HG02678 (cell line): Measurements from ENCODE around the gene PRR16.
A peak's percentile ranks its signal among the peaks of the same experiment; 100 is the strongest.
"Not testable (repeated sequence)": the region's sequence is repeated elsewhere in the genome, so short reads cannot be mapped to it uniquely, and the experiment has no call there.

ENCODE experiments used
- ATAC-seq: cut with Tn5 transposase; IDR thresholded peaks from one replicate; pipeline ENCODE4 v1.9.1; 2021; ENCODE audit warnings: mild to moderate bottlenecking, moderate library complexity; ENCODE audit not compliant: unreplicated experiment

Gene PRR16

DNA sequence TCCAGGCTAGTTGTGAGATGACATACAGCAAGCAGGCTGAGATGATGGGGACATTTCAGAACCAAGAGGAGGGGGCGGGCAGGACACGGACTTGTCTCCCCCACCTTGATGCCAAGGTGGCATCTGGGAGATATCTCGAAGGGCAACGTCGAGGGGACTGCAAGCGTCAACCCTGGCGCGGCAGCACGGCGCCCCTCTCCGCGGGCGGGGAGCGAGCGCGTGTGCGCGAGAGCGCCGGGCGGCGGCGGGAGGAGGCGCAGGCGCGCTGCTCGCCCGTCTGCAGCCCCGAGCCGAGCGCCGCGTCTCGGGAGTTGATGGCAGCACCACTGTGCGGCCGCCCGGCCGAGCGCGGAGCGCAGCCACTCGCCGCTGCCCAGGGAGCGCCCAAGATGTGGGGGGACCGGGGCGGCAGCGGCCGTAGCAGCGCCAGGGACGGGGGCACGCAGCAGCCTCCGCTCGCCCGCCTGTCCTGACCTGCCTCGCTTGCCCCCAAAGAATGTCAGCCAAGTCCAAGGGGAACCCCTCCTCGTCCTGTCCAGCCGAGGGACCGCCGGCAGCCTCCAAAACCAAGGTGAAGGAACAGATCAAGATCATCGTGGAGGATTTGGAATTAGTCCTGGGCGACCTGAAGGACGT lies at the start of gene PRR16:
TSS of gene PRR16 (plus strand) at position 310 of the 636 bp plus-strand sequence.
- ATAC-seq = peak; percentile 73

DNA sequence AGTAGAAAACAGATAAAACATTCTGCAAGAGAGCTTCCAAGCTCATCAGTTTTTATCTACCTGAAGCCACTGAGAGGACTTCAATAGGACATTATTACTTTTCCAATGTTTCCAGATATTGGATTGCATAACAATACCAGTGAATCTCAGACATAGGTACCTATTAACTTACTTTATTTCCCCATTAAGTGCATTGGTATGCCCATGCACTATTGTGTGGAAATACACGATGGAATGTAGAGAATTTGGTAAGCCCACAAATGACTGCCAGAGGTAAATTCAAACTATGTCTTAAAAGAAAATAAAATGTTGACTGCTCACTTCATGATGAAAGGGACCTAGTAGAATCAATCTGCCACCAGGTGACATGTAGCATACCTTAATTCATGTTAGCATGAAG lies 48.1 kb upstream of the PRR16 start:
- ATAC-seq = no peak

DNA sequence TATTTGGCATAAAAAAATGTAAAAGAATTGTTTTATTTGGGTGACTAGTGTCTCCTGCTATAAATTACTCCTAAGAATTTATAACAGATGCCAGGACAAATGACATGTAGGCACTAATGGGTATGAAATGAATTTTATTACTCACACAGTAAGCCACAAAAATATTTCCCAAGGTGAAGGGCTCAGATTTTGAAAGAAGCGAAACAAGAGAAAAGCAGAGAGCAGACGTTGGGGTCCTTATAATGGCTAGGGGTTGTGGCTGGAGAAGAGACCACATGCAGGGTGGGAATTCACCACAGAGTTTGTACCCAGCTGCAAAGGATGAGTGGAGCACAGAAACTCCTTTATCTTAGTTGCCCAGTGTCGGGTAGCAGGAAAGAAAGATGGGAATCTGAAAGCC lies 45.0 kb upstream of the PRR16 start:
- no peak for ATAC-seq

DNA sequence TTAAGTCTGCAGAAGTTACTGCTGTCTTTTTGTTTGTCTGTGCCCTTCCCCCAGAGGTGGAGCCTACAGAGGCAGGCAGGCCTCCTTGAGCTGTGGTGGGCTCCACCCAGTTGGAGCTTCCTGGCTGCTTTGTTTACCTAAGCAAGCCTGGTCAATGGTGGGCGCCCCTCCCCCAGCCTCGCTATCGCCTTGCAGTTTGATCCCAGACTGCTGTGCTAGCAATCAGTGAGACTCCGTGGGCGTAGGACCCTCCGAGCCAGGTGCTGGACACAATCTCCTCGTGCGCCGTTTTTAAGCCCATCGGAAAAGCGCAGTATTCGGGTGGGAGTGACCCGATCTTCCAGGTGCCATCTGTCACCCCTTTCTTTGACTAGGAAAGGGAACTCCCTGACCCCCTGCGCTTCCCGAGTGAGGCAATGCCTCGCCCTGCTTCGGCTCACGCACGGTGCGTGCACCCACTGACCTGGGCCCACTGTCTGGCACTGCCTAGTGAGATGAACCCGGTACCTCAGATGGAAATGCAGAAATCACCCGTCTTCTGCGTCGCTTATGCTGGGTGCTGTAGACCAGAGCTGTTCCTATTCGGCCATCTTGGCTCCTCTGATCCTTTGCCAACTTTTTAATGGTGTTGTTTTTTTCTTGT lies 37.3 kb upstream of the PRR16 start:
- ATAC-seq = not testable (repeated sequence)

DNA sequence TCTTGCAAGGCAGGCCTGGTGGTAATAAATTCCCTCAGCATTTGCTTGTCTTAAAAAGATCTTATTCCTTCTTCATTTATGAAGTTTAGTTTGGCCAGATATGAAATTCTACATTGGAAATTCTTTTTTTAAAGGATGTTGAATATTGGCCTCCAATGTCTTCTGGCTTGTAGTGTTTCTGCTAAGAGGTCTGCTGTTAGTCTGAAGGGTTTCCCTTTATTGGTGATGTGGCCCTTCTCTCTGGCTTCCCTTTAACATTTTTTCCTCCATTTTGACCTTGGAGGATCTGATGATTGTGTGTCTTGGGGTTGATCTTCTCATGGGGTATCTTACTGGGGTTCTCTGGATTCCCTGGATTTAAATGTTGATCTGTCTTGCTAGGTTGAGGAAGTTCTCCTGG lies 33.5 kb upstream of the PRR16 start:
- ATAC-seq = no peak

DNA sequence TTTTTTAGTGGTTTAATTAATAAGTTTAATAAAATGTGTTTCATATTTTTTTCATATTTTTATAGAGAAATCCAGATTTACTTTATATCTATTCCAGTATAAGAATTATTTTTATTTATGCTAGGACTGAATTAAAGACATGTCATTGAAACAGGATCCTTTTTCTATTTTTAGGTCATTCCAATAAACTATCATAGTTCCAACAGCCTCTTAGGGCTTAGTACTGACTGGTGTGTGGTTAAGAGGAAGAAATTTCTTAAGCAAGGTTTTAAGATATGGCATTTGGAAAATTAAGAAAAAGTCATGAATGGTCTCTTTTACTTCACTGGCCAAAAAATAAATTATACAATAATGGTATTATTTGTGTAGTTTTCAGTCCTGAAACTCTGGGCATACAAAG lies 31.2 kb upstream of the PRR16 start:
- no peak for ATAC-seq

DNA sequence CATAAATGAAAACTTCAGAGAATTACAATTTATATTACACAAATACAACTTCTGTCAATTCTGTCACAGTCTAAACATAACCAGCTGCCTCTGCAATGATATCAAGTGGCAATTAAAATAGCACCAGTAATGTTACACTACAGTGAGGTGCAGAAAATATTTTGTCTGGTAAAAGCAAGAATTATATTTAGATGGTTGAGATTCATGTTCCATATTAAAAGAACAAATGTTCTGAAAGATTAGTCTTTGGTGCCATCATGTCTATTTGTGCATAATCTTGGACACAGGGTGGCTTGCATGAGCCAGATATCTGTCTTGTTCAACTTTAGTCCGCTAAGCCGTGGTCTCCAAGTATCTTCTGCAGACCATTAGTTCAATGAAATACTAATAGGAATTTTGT lies 29.0 kb upstream of the PRR16 start:
- no peak for ATAC-seq

DNA sequence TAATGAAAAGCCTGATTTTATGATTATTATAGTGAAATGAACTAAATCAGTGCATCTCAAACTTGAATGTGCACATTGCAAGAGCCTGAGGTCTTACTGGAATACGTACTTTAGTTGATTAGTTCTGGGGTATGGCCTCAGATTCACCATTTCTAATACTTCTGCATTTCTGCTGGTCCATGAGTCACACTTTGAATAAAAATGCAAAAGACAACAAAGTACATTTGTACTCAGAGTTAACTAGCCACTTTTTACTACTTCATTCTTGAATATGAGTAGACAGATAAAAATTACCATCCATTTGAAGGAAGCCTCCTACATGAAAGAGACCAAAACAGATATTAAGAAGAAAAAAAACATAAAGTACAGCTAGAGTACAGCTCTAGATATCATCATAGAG lies 27.1 kb upstream of the PRR16 start:
- ATAC-seq = no peak

DNA sequence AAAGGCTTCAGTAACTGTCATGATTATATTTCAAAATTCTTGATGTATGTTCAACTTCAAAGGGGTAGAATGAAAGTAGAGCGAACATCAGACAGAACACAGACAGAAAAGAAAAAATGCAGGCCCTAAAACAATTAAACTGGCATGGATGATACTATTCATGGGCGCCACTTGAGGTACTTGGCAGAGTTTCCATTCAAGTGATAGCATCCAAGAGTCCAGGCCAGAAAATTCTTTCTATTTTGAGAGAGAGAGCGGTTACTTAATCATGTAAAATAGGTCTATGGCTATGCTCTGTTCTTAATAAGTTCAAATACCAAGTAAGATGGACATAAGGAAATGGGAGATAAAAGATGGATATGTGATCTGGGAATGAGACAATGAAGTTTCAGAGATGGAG lies 21.4 kb upstream of the PRR16 start:
- ATAC-seq = no peak

DNA sequence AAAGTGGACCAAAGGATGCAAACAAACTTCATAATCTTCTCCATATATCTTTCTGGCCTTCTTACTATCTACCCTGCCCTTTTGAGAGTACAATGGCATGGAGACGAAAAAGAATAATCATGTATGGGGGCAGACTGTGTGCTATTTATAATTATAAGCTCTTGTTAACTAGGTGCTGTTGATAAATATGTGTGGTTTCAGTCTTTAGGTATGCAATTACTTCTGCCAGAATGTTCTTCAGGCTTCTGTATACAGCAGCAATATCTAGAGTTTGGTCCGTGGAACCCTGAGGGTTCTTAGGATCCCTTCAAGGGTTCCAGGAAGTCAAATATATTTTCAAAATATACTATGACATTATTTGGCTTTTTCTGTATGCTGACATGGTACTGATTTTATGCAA lies 20.5 kb upstream of the PRR16 start:
- ATAC-seq = no peak

DNA sequence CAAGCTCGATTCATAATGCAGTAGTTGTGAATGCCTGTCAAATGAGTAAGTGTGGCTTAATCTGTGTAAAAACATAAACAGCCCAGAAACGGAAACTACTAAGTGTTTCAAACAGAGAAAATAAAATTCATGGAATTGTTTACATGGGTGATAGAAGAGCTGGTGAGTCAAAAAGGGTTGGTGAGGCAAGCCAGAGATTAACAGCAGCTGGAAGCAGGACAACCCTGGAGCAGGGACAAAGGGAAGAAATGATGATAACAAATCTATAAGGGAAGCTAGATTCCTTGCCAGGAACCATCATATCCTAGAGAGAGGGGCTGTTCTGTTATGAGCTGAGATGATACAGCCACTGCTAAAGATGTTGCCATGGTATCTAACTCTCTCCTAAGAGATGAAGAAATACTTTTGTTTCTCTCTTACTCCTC lies 18.0 kb upstream of the PRR16 start:
- ATAC-seq = no peak

DNA sequence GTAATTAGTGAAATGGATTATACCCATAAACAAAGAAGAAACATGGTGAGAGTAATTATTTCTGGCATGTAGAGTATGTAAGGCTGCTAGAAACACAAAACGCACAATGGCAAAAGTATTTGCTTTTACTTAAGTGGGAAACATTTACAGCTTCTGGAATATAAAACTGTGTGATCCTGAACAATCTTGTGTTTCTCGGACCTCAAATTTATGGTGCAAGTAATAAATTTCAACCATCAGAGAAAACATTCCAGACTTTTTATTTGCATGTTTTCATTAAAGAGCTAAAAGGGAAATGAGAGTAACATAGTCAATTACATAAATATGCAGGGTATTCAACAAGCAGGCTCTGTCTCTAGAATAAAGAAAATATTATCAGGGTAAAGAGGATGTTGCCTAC lies 17.2 kb upstream of the PRR16 start:
- no peak for ATAC-seq

DNA sequence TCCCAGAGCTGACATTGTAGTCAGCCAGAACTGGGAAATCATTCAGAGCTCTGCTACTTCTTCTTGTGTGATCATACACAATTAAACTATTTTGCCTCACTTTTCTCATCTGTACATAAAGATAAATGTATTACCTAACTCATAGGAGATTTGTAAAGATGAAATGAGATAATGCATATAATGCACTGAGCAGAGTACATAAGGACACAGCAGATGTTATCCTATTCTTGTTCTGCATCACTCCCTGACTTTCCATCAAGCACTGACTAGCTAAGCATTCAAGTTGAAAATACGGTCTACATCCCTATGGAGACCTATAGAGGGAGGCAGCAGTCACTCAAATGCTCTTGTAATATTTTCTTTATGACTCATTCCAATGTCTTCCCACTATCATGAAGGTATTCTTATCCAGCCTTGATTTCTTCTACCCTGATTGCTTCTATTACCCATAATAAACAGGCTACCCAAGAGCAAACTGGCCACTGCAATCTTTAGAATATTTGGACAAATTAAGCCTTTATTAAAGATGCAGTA lies 16.3 kb upstream of the PRR16 start:
- no peak for ATAC-seq

DNA sequence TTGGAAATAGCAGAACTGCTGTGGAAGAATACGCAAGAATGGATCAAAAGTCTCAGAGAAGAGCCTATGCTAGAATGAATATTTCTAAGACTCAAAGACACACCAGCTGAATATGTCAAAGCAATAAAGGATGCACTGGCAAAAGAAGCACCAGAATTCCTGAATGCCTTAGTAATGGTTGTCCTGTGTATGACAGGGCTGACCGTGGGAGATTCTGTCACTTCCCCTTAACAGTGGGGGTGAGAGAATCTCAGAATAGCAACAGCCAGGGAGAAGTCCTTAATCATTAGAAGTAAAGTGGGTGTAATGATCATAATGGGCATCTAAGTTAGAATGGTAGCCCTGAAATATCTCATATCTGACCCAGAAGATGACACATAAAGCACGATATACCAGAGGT lies 14.6 kb upstream of the PRR16 start:
- no peak for ATAC-seq

DNA sequence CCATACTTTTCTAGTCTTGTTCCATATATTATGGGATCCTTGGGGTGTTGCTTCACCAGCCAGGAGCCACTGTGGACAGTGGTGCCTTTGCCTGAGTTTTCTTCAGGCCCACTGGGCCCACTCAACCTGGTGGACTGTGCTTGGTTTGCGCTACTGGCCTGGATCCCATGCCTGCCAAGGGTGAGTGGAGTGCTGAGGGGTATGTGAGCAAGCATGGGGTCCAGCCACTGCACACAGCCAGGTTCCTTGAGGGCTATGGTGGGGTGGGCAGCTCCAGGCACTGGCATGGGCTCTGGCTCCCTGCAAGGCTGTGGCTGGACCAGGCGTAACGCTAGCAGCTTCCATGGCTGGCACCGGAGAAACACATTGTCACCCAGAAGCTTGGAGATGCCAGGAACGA lies 13.2 kb upstream of the PRR16 start:
- ATAC-seq = no peak

DNA sequence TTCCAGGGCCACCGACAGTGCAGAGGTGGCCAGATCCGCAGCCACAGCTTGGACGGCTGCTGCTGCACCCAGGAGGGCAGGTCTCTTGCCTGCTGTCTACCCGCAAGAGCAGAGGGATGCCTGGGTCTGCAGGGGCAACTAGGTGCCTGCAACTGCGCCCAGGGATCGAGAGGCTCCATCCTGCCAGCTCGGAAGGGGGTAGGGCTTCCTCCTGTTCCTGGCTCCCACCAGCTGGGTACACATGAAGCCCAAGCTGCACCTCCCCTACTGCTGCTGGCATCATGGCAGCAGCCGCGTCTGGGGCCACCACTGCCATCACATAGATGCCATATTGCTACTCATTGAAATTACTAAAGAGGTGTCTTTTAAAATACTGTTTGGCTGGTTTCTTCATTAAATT lies 12.7 kb upstream of the PRR16 start:
- no peak for ATAC-seq

DNA sequence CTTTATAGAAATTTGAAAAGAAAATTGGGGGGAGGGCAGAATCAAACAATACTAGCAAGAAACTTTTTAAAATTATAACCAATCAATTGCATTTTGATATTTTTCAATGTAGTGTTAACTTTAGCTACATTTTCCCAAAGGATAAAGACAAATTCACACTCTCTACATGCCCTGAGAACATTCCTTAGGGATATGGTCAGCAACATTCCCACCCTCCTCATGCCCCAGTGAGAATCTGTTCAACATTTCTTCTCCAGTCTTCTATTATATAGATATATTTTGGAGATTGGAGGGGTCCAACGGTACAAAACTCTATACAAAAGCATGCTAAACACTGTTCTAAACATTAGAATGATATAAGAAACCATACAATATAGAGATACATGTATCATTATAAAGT lies 11.6 kb upstream of the PRR16 start:
- no peak for ATAC-seq

DNA sequence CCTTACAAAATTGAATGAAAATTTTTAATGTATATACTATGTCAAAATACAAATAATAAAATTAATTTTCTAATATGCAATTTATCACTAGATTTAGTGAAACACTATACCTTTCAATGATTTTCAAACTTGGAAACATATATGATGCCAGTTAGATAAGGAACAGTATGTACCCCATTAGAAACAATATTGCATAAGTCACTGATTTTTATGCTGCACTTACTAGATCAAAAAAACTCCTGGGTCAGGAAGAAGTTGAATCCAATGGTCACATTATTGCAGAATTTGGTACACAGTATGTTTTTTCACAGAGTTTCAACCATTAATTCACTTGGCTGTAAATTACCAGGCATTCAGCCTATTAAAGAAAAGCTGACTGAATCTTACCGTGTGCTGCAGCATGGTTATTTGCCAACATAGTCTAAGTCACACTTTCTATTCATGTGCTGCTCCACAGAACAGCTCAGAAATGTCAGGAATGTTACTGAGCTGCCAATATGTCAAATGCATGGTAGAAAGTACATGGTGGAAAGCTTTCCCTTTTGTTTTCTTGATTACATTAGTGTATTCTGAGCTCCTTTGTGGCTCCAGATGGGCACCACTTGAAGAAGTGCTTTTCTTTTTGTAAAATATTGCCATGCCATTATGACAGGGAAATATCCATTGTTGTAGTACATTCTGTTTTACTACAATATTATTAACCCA lies 9.9 kb upstream of the PRR16 start:
- no peak for ATAC-seq

DNA sequence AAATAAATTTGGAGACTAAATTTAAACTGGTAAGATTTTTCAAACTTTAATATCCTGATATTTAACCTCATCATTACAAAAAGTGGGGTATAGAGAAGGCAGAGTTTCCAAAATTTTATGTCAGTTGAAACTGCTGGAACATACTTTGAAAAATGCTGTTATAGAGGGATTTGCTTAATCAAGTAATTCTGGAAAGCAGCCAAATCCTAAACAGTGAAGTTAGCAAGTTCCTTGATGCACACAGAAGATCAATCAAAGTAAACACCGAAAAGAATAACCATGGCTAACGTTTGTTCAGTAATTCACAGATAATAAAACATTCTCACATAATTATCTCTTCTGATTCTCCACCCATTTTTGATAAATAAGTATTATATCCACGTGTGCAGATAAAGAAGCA lies 8.1 kb upstream of the PRR16 start:
- ATAC-seq = no peak

DNA sequence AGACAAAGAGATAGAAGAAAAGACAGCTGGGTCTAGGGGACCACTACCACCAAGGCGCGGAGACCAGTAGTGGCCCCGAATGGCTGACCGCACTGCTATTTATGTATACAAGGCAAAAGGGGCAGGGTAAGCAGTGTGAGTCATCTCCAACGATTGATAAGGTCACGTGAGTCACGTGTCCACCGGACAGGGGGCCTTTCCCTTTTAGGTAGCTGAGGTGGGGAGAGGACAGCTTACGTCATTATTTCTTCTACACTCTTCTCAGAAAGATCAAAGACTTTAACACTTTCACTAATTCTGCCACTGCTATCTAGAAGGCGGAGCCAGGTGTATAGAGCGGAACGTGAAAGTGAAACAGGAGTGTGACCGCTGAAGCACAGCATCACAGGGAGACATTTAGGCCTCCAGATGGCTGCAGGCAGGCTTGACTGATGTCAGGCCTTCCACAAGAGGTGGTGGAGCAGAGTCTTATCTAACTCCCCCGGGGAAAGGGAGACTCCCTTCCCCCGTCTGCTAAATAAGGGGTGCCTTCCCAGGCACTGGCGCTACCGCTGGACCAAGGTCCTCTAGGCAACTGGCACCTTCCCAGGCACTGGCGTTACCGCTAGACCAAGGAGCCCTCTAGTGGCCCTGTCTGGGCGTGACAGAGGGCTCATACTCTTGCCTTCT lies 6.1 kb upstream of the PRR16 start:
- ATAC-seq = peak; percentile 86

DNA sequence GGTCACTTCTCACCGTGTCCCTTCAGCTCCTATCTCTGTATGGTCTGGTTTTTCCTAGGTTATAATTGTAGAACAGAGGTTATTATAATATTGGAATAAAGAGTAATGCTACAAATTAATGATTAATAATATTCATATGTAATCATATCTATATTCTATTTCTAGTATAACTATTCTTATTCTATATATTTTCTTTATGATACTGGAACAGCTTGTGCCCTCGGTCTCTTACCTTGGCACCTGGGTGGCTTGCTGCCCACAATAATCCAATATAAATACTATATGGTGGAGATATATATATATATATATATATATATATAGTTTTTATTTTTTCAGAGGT lies 5.6 kb upstream of the PRR16 start:
- not testable (repeated sequence) for ATAC-seq

DNA sequence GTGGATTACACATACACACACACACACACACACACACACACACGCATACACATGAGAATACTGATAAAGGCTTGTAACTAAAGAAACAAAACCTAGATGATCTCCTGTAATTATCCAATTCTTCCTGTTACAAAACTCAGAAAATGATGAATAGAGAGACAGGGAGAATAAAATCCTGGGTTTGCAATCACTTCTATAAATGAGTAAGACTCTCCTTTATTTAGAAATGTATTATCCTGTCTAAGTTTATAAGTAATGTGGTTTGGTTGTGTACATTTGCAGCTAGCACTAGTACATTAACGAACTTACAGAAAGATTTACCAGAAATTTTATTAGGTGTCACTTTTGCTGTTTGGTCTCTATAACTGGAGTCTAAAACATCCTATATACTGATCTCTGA lies 2.8 kb upstream of the PRR16 start:
- ATAC-seq = no peak
